Adrenal gland (tissue), 5 donors: Measurements from ENCODE around the gene VPS35L.

Source experiments
- POLR2A ChIP-seq, 2 donors: fragments of 450-650 bp; IDR thresholded peaks; one replicate each; pipeline ENCODE4 v1.6.1; 2017; ENCODE audit warnings: antibody characterized with exemption in 2 of 2, mild to moderate bottlenecking in 2 of 2, moderate library complexity in 1 of 2
- TF ChIP-seq, protein P1 (sequence below), 6 experiments: fragments of 450-650 bp in 4 of 6; fragments of 200-600 bp in 2 of 6; sonication (generic) in 1 of 6; IDR thresholded peaks; 1 replicate in 5 of 6; 2 replicates in 1 of 6; pipeline versions ENCODE4 v1.5.1 to v1.8.0; 2016 to 2021; ENCODE audit warnings: antibody characterized with exemption in 6 of 6, mild to moderate bottlenecking in 2 of 6, moderate library complexity in 1 of 6
- donor health status: DM: no; HTN: no; CAD: no.

DNA sequence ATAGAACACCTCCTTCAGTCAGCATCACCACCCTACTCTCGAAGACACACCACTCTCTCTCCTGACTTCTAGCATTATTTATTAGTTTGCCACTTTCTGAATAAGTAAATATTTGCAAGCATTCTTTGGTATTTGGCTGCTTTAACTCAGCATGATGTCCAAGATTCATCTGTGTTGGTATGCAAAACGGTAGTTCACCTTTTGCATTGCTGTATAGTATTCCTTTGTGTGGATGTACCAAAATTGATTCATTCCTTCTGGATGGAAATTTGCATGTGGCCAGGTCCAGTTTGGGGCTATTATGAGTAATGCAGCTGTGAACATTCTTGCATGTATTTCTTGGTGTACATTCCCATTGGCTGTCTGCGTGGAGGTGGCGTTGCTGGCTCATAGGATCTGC, 129.7 kb downstream of the VPS35L start:
- TF ChIP-seq, protein P1, sequence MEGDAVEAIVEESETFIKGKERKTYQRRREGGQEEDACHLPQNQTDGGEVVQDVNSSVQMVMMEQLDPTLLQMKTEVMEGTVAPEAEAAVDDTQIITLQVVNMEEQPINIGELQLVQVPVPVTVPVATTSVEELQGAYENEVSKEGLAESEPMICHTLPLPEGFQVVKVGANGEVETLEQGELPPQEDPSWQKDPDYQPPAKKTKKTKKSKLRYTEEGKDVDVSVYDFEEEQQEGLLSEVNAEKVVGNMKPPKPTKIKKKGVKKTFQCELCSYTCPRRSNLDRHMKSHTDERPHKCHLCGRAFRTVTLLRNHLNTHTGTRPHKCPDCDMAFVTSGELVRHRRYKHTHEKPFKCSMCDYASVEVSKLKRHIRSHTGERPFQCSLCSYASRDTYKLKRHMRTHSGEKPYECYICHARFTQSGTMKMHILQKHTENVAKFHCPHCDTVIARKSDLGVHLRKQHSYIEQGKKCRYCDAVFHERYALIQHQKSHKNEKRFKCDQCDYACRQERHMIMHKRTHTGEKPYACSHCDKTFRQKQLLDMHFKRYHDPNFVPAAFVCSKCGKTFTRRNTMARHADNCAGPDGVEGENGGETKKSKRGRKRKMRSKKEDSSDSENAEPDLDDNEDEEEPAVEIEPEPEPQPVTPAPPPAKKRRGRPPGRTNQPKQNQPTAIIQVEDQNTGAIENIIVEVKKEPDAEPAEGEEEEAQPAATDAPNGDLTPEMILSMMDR (IDR thresholded peaks at IDR 0.05), result no peak
- TF ChIP-seq POLR2A (IDR thresholded peaks at IDR 0.05), result no peak
